ENCODE data around the gene PHYHIPL.

GRCh38 chr10:59285073-59285472 lies 108.6 kb downstream of the PHYHIPL start:
- TF ChIP-seq, protein P1, sequence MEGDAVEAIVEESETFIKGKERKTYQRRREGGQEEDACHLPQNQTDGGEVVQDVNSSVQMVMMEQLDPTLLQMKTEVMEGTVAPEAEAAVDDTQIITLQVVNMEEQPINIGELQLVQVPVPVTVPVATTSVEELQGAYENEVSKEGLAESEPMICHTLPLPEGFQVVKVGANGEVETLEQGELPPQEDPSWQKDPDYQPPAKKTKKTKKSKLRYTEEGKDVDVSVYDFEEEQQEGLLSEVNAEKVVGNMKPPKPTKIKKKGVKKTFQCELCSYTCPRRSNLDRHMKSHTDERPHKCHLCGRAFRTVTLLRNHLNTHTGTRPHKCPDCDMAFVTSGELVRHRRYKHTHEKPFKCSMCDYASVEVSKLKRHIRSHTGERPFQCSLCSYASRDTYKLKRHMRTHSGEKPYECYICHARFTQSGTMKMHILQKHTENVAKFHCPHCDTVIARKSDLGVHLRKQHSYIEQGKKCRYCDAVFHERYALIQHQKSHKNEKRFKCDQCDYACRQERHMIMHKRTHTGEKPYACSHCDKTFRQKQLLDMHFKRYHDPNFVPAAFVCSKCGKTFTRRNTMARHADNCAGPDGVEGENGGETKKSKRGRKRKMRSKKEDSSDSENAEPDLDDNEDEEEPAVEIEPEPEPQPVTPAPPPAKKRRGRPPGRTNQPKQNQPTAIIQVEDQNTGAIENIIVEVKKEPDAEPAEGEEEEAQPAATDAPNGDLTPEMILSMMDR (conservative IDR thresholded peaks at IDR 0.05; ENCODE audit: low read length): no peak
- no peak for TF ChIP-seq EZH2phosphoT487 (IDR thresholded peaks at IDR 0.05; ENCODE audit: borderline replicate concordance, low read depth, low read length)

All from OCI-LY7 (cell line).